ENCODE results near the gene TCP1.
"Not testable (repeated sequence)": the region's sequence is repeated elsewhere in the genome, so short reads cannot be mapped to it uniquely, and the experiment has no call there.

Gene TCP1

GRCh38 chr6:159789377-159790148 lies at the start of gene TCP1:
Gene TCP1 (minus strand): TSS chr6:159789602. CDS start chr6:159789468, 134 bp downstream.
- peak; percentile 96 for DNase-seq

GRCh38 chr6:159838020-159838744 lies 48.8 kb upstream of the TCP1 start:
- no peak for DNase-seq

- no peak for DNase-seq
Measured at GRCh38 chr6:159837511-159837910, 48.1 kb upstream of the TCP1 start.

GRCh38 chr6:159836718-159837490 lies 47.5 kb upstream of the TCP1 start:
- no peak for DNase-seq

GRCh38 chr6:159833997-159834603 lies 44.7 kb upstream of the TCP1 start:
- DNase-seq, result no peak

- no peak for DNase-seq
Measured at GRCh38 chr6:159833556-159833955, 44.2 kb upstream of the TCP1 start.

- no peak for DNase-seq
Measured at GRCh38 chr6:159832946-159833345, 43.5 kb upstream of the TCP1 start.

GRCh38 chr6:159831373-159831679 lies 41.9 kb upstream of the TCP1 start:
- DNase-seq, result no peak

GRCh38 chr6:159830501-159831372 lies 41.3 kb upstream of the TCP1 start:
- DNase-seq, result no peak

- no peak for DNase-seq
Measured at GRCh38 chr6:159829526-159829925, 40.1 kb upstream of the TCP1 start.

- DNase-seq, result no peak
Measured at GRCh38 chr6:159828074-159828473, 38.7 kb upstream of the TCP1 start.

GRCh38 chr6:159826968-159827647 lies 37.7 kb upstream of the TCP1 start:
- DNase-seq, result peak; percentile 10

- no peak for DNase-seq
Measured at GRCh38 chr6:159826004-159826403, 36.6 kb upstream of the TCP1 start.

- DNase-seq, result not testable (repeated sequence)
Measured at GRCh38 chr6:159824690-159825089, 35.3 kb upstream of the TCP1 start.

- DNase-seq, result no peak
Measured at GRCh38 chr6:159823953-159824352, 34.6 kb upstream of the TCP1 start.

GRCh38 chr6:159821726-159822125 lies 32.3 kb upstream of the TCP1 start:
- DNase-seq, result no peak

GRCh38 chr6:159821122-159821521 lies 31.7 kb upstream of the TCP1 start:
- no peak for DNase-seq

GRCh38 chr6:159819932-159820640 lies 30.7 kb upstream of the TCP1 start:
- no peak for DNase-seq

- DNase-seq, result no peak
Measured at GRCh38 chr6:159819098-159819497, 29.7 kb upstream of the TCP1 start.

GRCh38 chr6:159817951-159818739 lies 28.7 kb upstream of the TCP1 start:
- no peak for DNase-seq
